HL-60 (cell line): ENCODE data around the gene ZSCAN4.

Experiments used
- GABPA ChIP-seq: IDR thresholded peaks from 2 replicates; pipeline ENCODE4 v1.6.1; 2012; ENCODE audit warnings: low read depth
- POLR2AphosphoS5 ChIP-seq: IDR thresholded peaks from 2 replicates; pipeline ENCODE4 v1.6.1; 2012; ENCODE audit warnings: low read depth
- TF ChIP-seq, protein P1 (sequence below): IDR thresholded peaks from one replicate; pipeline ENCODE4 v1.5.1; 2011; ENCODE audit warnings: low read length, control low read depth, inconsistent platforms; ENCODE audit not compliant: insufficient read depth
- TF ChIP-seq, protein P2 (sequence below): IDR thresholded peaks from 2 replicates; pipeline ENCODE4 v1.6.1; 2012; ENCODE audit warnings: low read depth; ENCODE audit not compliant: insufficient replicate concordance

DNA sequence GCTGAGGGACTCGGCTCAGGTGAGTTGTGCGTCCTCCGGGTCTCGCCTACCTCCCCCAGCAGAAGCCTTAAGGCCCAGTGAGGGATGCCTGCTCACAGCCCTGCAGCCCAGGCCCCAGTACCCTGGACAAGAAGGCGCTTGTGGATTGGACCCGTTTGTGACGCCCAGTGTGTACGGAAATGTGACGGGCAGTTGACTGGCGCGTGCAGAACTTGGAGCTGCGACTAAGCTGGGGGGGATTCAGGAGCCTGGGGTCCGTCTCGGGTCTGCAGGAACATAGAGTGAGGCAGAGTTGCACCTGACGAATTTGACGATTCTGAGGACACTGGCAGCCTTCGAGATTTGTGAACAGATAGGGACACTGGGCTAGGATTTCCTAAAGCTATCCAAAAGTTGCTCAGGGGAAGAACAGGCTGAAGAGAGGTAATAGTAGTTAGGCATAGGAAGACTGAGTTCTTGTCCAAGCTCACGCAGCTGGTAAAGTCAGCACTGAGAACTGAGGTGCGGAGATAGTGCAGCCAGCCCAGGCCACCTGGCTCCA lies 13.6 kb downstream of the ZSCAN4 start:
- TF ChIP-seq, protein P1, sequence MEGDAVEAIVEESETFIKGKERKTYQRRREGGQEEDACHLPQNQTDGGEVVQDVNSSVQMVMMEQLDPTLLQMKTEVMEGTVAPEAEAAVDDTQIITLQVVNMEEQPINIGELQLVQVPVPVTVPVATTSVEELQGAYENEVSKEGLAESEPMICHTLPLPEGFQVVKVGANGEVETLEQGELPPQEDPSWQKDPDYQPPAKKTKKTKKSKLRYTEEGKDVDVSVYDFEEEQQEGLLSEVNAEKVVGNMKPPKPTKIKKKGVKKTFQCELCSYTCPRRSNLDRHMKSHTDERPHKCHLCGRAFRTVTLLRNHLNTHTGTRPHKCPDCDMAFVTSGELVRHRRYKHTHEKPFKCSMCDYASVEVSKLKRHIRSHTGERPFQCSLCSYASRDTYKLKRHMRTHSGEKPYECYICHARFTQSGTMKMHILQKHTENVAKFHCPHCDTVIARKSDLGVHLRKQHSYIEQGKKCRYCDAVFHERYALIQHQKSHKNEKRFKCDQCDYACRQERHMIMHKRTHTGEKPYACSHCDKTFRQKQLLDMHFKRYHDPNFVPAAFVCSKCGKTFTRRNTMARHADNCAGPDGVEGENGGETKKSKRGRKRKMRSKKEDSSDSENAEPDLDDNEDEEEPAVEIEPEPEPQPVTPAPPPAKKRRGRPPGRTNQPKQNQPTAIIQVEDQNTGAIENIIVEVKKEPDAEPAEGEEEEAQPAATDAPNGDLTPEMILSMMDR: no peak
- no peak for TF ChIP-seq POLR2AphosphoS5
- TF ChIP-seq GABPA: no peak
- TF ChIP-seq, protein P2, sequence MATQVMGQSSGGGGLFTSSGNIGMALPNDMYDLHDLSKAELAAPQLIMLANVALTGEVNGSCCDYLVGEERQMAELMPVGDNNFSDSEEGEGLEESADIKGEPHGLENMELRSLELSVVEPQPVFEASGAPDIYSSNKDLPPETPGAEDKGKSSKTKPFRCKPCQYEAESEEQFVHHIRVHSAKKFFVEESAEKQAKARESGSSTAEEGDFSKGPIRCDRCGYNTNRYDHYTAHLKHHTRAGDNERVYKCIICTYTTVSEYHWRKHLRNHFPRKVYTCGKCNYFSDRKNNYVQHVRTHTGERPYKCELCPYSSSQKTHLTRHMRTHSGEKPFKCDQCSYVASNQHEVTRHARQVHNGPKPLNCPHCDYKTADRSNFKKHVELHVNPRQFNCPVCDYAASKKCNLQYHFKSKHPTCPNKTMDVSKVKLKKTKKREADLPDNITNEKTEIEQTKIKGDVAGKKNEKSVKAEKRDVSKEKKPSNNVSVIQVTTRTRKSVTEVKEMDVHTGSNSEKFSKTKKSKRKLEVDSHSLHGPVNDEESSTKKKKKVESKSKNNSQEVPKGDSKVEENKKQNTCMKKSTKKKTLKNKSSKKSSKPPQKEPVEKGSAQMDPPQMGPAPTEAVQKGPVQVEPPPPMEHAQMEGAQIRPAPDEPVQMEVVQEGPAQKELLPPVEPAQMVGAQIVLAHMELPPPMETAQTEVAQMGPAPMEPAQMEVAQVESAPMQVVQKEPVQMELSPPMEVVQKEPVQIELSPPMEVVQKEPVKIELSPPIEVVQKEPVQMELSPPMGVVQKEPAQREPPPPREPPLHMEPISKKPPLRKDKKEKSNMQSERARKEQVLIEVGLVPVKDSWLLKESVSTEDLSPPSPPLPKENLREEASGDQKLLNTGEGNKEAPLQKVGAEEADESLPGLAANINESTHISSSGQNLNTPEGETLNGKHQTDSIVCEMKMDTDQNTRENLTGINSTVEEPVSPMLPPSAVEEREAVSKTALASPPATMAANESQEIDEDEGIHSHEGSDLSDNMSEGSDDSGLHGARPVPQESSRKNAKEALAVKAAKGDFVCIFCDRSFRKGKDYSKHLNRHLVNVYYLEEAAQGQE: no peak
